ENCODE data around the gene TAOK2.

The TAOK2 gene

GRCh38 chr16:29987371-29988085, 13.9 kb downstream of the TAOK2 start:
- no peak for DNase-seq (ENCODE audit: low read depth, low spot score)

GRCh38 chr16:29988346-29989075, 14.8 kb downstream of the TAOK2 start:
- DNase-seq (ENCODE audit: low read depth, low spot score), result no peak

- no peak for DNase-seq (ENCODE audit: low read depth, low spot score)
These were observed 15.6 kb downstream of the TAOK2 start for GRCh38 chr16:29989111-29989858.

GRCh38 chr16:29990034-29990433, 16.4 kb downstream of the TAOK2 start:
- DNase-seq (ENCODE audit: low read depth, low spot score), result no peak

- no peak for DNase-seq (ENCODE audit: low read depth, low spot score)
These were observed 17.4 kb downstream of the TAOK2 start for GRCh38 chr16:29990883-29991570.

GRCh38 chr16:29991571-29991904, 17.9 kb downstream of the TAOK2 start:
- no peak for DNase-seq (ENCODE audit: low read depth, low spot score)

- DNase-seq (ENCODE audit: low read depth, low spot score), result no peak
These were observed 18.8 kb downstream of the TAOK2 start for GRCh38 chr16:29992344-29992967.

- no peak for DNase-seq (ENCODE audit: low read depth, low spot score)
These were observed 19.7 kb downstream of the TAOK2 start for GRCh38 chr16:29993191-29993902.

- DNase-seq (ENCODE audit: low read depth, low spot score), result no peak
These were observed 20.4 kb downstream of the TAOK2 start for GRCh38 chr16:29993903-29994599.

- DNase-seq (ENCODE audit: low read depth, low spot score), result no peak
These were observed 21.1 kb downstream of the TAOK2 start for GRCh38 chr16:29994600-29995323.

GRCh38 chr16:29995324-29995910, 21.7 kb downstream of the TAOK2 start, which contains the start of gene HIRIP3:
TSS of gene HIRIP3 (minus strand) at chr16:29995617. CDS start at chr16:29995605, 12 bp downstream.
- no peak for DNase-seq (ENCODE audit: low read depth, low spot score)

GRCh38 chr16:29995911-29996765, 22.5 kb downstream of the TAOK2 start, which contains the start of gene INO80E:
TSS of gene INO80E (plus strand) at chr16:29996241. CDS start at chr16:29996311, 70 bp downstream.
- DNase-seq (ENCODE audit: low read depth, low spot score), result peak; percentile 77

- DNase-seq (ENCODE audit: low read depth, low spot score), result no peak
These were observed 23.1 kb downstream of the TAOK2 start for GRCh38 chr16:29996766-29997250.

GRCh38 chr16:29999605-30000004, 25.9 kb downstream of the TAOK2 start:
- DNase-seq (ENCODE audit: low read depth, low spot score), result no peak

GRCh38 chr16:30000735-30001631, 27.3 kb downstream of the TAOK2 start:
- no peak for DNase-seq (ENCODE audit: low read depth, low spot score)

GRCh38 chr16:30002614-30003346, 29.1 kb downstream of the TAOK2 start:
- no peak for DNase-seq (ENCODE audit: low read depth, low spot score)

All from smooth muscle cell of the brain vasculature (primary cell).